D341Med (cell line): ENCODE results near the gene KRT40.

Experiments used
- DNase-seq: peaks from one replicate; pipeline ENCODE4 v3.0.0; 2012; ENCODE audit warnings: low spot score

KRT40 gene

GRCh38 chr17:40952154-40952553 is 32.0 kb downstream of the KRT40 start:
- DNase-seq, result no peak

GRCh38 chr17:40951011-40951622 is 33.0 kb downstream of the KRT40 start:
- no peak for DNase-seq

GRCh38 chr17:40950176-40950575 is 34.0 kb downstream of the KRT40 start:
- DNase-seq, result no peak

GRCh38 chr17:40949418-40949817 is 34.7 kb downstream of the KRT40 start:
- DNase-seq, result no peak

GRCh38 chr17:40947929-40948328 is 36.2 kb downstream of the KRT40 start:
- no peak for DNase-seq

- no peak for DNase-seq
Measured at GRCh38 chr17:40945414-40945813, 38.7 kb downstream of the KRT40 start.

- no peak for DNase-seq
Measured at GRCh38 chr17:40944531-40944930, 39.6 kb downstream of the KRT40 start.

- no peak for DNase-seq
Measured at GRCh38 chr17:40942553-40942952, 41.6 kb downstream of the KRT40 start.

GRCh38 chr17:40940266-40940665 is 43.9 kb downstream of the KRT40 start:
- DNase-seq, result no peak

- no peak for DNase-seq
Measured at GRCh38 chr17:40938981-40939380, 45.1 kb downstream of the KRT40 start.

- no peak for DNase-seq
Measured at GRCh38 chr17:40937384-40937819, 46.7 kb downstream of the KRT40 start, which contains the start of gene KRT23. Gene KRT23, minus strand, starts transcription at chr17:40937646. Its CDS starts 1,043 bp downstream, at chr17:40936603.

GRCh38 chr17:40936976-40937375 is 47.1 kb downstream of the KRT40 start:
- DNase-seq, result no peak

GRCh38 chr17:40936437-40936971 is 47.6 kb downstream of the KRT40 start:
- no peak for DNase-seq

GRCh38 chr17:40935624-40936023 is 48.5 kb downstream of the KRT40 start:
- DNase-seq, result no peak

GRCh38 chr17:40932608-40933007 is 51.5 kb downstream of the KRT40 start:
- DNase-seq, result no peak

- no peak for DNase-seq
Measured at GRCh38 chr17:40931311-40931710, 52.8 kb downstream of the KRT40 start.
